NCI-H446 (cell line): ENCODE measurements around the gene IL12RB1.

Experiments
- DNase-seq, 2 experiments: peaks; one replicate each; lab custom pipeline; 2025; lab: John Stamatoyannopoulos, UW

The IL12RB1 gene

GRCh38 chr19:18086590-18087138, at the start of gene IL12RB1:
IL12RB1 (minus strand) TSS chr19:18086934; CDS start chr19:18086823, 111 bp downstream.
- no peak for DNase-seq

DNA sequence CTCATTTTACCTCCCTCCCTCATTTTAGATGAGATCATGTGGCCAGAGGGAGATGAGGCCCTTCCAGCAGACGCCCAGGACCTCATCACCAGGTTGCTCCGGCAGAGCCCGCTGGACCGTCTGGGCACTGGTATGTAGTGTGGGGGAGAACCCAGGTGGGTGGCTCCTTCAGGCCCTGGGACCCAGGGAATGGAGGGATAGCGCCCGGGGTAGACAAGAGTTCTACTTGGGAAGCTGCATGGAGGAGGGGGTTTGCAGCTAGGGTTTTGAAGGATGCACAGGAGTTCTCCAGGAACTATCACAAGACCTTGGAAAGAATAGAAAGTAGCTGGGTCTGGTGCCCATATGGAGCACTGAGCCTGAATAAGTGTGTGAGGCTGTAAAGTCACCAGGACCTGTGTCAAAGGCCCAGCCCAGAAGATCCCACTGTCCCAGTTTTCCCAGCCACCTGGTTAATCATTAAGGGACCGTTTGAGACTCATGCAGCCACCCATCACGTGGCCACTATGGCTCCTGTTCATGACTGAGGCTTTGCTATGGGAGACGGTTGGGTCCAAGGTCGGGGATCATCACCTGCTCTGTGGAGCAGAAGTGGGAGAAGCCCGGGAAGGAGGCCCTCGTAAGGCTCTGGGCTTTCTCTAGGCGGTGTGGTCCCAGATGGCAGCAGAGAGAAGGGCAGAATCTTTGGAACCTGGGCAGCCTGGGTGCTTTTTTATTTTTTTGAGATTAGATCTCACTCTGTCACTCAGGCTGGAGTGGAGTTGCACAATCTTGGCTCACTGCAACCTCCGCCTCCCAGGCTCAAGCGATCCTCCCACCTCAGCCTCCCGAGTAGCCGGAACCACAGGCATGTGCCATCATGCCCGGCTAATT, 49.2 kb upstream of the IL12RB1 start:
- DNase-seq, result no peak

DNA sequence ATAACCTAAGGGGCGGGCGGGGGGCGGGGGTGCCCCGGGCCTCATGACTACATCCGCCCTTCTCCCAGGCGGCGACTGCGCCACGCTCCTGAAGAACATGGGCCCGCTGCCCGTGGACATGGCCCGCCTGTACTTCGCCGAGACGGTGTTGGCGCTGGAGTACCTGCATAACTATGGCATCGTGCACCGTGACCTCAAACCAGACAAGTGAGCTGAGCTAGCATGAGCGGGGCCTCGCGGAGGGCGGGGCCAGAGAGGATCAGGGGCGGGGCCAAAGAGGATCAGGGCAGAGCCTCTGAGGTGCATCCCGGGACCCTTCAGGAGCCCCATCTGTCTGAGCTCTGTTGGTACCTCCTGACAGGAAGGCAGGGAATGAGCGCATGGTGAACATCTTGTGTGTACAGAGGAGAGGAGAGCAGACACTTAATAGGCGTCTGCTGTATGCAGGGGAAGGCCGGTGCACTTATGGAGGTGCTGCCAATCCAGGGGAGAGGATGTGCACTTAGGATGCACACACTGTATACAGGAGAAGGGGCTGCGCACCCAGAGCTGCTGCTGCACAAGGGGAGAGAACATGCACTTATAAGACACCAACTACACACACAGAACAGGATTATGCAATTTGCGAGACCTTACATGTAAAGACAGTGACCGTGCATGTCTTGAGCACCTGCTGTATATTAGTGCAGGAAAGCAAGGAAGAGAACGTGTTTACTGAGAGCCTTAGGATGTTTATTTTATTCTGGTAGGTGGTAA, 45.3 kb upstream of the IL12RB1 start:
- DNase-seq, result no peak

DNA sequence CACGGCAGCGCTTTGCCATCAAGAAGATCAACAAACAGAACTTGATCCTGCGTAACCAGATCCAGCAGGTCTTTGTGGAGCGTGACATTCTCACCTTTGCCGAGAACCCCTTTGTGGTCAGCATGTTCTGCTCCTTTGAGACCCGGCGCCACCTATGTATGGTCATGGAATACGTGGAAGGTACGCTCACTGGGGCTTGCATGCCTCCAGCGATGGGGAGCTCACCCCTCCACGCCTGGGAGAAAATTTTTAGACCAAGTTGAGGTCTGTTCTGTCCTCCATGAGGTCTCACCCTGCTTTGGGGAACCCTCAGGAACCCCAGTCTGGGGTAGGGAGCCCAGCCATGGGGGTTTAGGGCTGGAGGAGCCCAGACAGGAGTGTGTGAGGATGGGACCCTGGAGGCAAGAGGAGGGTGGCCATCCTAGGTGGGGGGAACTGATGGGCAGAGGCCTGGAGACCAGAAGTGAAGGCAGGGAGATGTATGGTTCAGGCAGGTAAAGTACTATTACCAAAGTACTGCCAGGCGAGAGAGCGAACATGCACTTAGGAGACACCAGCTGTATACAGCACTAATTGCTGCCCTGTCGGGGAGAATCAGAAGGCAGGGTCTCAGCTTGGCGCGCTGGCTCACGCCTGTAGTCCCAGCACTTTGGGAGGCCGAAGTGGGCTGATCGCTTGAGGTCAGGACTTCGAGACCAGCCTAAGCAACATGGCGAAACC, 43.9 kb upstream of the IL12RB1 start:
- no peak for DNase-seq

GRCh38 chr19:18128805-18129204, 42.1 kb upstream of the IL12RB1 start:
- DNase-seq, result no peak

GRCh38 chr19:18128044-18128443, 41.3 kb upstream of the IL12RB1 start:
- no peak for DNase-seq

DNA sequence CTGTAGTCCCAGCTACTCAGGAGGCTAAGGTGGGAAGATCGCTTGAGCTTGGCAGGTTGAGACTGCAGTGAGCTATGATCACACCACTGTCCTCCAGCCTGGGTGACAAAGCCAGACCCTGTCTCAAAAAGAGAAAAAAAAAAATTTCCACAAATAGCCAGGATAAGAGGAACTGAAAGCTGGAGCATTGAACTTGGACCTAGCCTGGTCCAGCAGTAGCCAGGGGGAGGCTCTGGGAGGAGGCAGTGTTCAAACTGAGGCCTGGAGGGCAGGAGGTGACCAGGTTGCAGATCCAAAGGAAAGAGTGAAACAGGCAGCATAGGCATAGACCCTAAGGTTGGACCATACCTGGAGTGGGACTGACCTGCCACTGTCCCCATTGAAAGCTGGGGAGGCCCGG, 39.4 kb upstream of the IL12RB1 start:
- no peak for DNase-seq

GRCh38 chr19:18123819-18124218, 37.1 kb upstream of the IL12RB1 start:
- DNase-seq, result no peak

- DNase-seq, result no peak
Measured at GRCh38 chr19:18122860-18123795, 36.4 kb upstream of the IL12RB1 start.

DNA sequence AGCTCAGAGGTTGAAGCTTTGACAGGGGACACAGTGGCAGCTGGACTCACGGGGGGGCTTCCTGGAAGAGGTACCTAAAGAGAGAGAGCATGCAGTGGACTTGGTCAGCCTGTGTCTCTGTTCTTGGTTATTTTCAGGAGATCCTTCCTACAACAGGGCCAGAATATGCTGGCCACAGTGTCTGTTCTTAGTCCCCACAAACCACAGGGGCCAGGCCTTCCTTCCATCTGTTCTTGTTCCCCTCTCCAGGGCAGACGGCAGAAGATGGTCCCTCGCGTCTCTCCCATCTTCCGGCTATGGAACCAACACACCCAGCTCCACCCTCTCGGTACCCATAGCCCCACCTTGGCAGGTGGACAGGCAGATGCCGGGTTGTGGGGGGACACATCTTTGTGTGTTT, 35.7 kb upstream of the IL12RB1 start:
- no peak for DNase-seq

DNA sequence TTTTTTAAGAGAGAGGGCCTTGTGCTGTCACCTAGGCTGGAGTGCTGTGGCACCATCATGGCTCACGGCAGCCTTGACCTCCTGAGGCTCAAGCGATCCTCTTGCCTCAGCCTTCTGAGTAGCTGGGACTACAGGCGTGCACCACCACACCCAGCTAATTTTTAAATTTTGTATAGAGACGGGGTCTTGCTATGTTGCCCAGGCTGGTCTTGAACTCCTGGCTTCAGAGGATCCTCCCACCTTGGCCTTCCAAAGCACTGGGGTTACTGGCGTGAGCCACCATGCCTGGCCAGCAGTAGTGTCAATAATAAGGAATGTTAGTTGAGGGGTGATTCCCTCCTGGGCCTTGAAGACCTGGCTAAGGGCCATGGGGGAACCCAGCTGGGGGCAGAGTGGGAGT, 34.4 kb upstream of the IL12RB1 start:
- DNase-seq, result no peak

GRCh38 chr19:18120127-18120526, 33.4 kb upstream of the IL12RB1 start:
- DNase-seq, result no peak

- DNase-seq, result no peak
Measured at GRCh38 chr19:18119717-18120105, 33.0 kb upstream of the IL12RB1 start.

GRCh38 chr19:18119013-18119716, 32.4 kb upstream of the IL12RB1 start:
- DNase-seq, result peak; percentile 18 to 85

DNA sequence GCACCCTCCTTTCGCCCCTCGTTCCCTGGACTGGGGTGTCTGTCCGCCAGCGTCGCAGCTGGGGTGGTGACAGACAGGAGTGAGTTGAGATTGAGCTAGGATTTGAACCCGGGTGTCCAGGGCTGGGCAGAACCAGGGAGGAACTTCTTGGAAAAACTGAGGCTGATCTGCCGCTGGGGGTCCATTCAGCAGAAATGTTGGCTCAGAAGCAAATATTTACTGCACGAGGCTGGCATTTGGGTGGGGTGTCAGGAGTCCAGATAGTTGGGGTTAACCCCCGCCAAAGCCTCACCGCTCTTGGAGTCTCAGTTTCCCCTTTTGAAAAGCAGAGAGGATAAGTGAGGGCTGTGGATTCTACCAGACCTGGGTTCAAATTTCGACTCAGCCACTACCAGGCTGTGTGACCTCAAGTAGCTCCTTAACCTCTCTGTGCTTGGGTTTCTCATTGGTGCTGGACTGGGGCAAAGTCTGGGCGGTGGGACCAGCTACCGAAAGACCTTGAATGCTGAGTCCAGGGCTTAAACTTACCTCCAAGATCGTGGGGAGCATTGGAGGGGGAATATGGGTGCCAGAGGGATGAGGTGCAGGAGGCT, 31.8 kb upstream of the IL12RB1 start:
- no peak for DNase-seq

- DNase-seq, result peak; percentile 69 to 96
Measured at GRCh38 chr19:18117692-18118378, 31.1 kb upstream of the IL12RB1 start.

DNA sequence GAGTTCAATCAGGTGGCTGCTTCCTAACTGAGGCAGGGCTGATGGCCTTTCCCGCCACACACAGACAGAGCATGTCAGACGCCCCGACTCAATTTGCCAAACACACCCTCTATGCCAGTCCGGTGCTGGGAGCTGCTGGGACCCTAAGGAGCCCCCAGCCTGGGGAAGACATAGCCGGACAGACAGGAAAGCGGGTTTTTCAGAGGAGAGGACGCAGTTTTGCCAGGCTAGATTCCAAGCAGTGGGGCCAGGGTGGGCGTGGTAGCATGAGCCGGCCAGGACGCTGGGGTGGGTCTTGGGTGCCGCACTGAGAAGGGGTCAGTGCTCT, 30.6 kb upstream of the IL12RB1 start:
- DNase-seq, result no peak

- no peak for DNase-seq
Measured at GRCh38 chr19:18114483-18114882, 27.7 kb upstream of the IL12RB1 start.

- DNase-seq, result no peak
Measured at GRCh38 chr19:18113827-18114226, 27.1 kb upstream of the IL12RB1 start.
